MM.1S (cell line): ENCODE measurements around the gene ZNF217.
"Not testable (repeated sequence)": the region's sequence is repeated elsewhere in the genome, so short reads cannot be mapped to it uniquely, and the experiment has no call there.

ENCODE experiments used
- DNase-seq: peaks from one replicate; pipeline ENCODE4 v3.0.0-alpha.2; 2015
- H2AFZ ChIP-seq: fragments of 300-600 bp; sonication (generic); 2 replicates; pipeline ENCODE4 v1.6.0; 2016; ENCODE audit warnings: antibody characterized with exemption, low read length
- H3F3A ChIP-seq: fragments of 300-600 bp; sonication (generic); 2 replicates; pipeline ENCODE4 v1.6.1; 2016; ENCODE audit warnings: mild to moderate bottlenecking, antibody characterized with exemption, low read length, moderate library complexity, mixed read lengths; ENCODE audit not compliant: insufficient read depth
- H3K27ac ChIP-seq: fragments of 300-600 bp; sonication (generic); 2 replicates; pipeline ENCODE4 v1.5.1; 2016; ENCODE audit warnings: mild to moderate bottlenecking, low read length
- H3K27me3 ChIP-seq: fragments of 300-600 bp; sonication (generic); replicated peaks from 2 replicates; pipeline ENCODE4 v1.6.0; 2016; ENCODE audit warnings: low read length; ENCODE audit not compliant: insufficient read depth
- H3K36me3 ChIP-seq: fragments of 300-600 bp; sonication (generic); replicated peaks from 2 replicates; pipeline ENCODE4 v1.6.1; 2016; ENCODE audit warnings: mild to moderate bottlenecking, low read length, mixed read lengths; ENCODE audit not compliant: insufficient read depth
- H3K4me1 ChIP-seq: fragments of 300-600 bp; sonication (generic); 2 replicates; pipeline ENCODE4 v1.6.1; 2016; ENCODE audit warnings: low read length, mixed read lengths
- H3K4me2 ChIP-seq: fragments of 300-600 bp; sonication (generic); 2 replicates; pipeline ENCODE4 v1.6.0; 2016; ENCODE audit warnings: low read depth, low read length
- H3K4me3 ChIP-seq: fragments of 300-600 bp; sonication (generic); 2 replicates; pipeline ENCODE4 v1.5.1; 2016; ENCODE audit warnings: low read length, mixed read lengths
- H3K79me2 ChIP-seq: fragments of 300-600 bp; sonication (generic); 2 replicates; pipeline ENCODE4 v1.6.1; 2016; ENCODE audit warnings: mixed run types, low read length, mixed read lengths
- H3K9ac ChIP-seq: fragments of 300-600 bp; sonication (generic); 2 replicates; pipeline ENCODE4 v1.6.1; 2016; ENCODE audit warnings: low read length, mixed read lengths
- H3K9me2 ChIP-seq: fragments of 300-600 bp; sonication (generic); replicated peaks from 2 replicates; pipeline ENCODE4 v1.6.1; 2016; ENCODE audit warnings: mild to moderate bottlenecking, low read length, mixed read lengths; ENCODE audit not compliant: insufficient read depth
- H3K9me3 ChIP-seq: fragments of 300-600 bp; sonication (generic); replicated peaks from 2 replicates; pipeline ENCODE4 v1.6.1; 2016; ENCODE audit warnings: mild to moderate bottlenecking, low read length, mixed read lengths; ENCODE audit not compliant: insufficient read depth
- H4K20me1 ChIP-seq: fragments of 300-600 bp; sonication (generic); 2 replicates; pipeline ENCODE4 v1.6.1; 2016; ENCODE audit warnings: mild to moderate bottlenecking, low read length, moderate library complexity, mixed read lengths; ENCODE audit not compliant: insufficient read depth
- CTCF ChIP-seq: fragments of 300-600 bp; sonication (generic); IDR thresholded peaks from 2 replicates; pipeline ENCODE4 v1.5.1; 2016; ENCODE audit warnings: antibody characterized with exemption, low read length, mixed read lengths
- EZH2 ChIP-seq: fragments of 300-600 bp; sonication (generic); optimal IDR thresholded peaks from 2 replicates; pipeline ENCODE3; 2017; ENCODE audit warnings: low read depth, mild to moderate bottlenecking, antibody characterized with exemption, low read length, mixed read lengths
- EZH2phosphoT487 ChIP-seq: fragments of 300-600 bp; sonication (generic); IDR thresholded peaks from 2 replicates; pipeline ENCODE4 v1.6.1; 2018; ENCODE audit warnings: antibody characterized with exemption, low read length

ZNF217 gene

GRCh38 chr20:53606364-53606985 lies 12.8 kb upstream of the ZNF217 start:
- Histone ChIP-seq H3K4me2 (no peak overlapping the region), H3K9me3 (no peaks in the 10 kb centered on the region), H4K20me1 (no peaks in the 10 kb centered on the region), H3F3A (peaks cover 22% of the 10 kb centered on the region), H3K4me1 (peaks cover 13% of the 10 kb centered on the region; the same call in 1 of the 2 replicates), H3K27ac (no peak overlapping the region), H3K79me2 (peaks cover 22% of the 10 kb centered on the region), H3K9me2 (no peaks in the 10 kb centered on the region), H3K4me3 (no peak overlapping the region), H3K27me3 (no peaks in the 10 kb centered on the region), H3K9ac (no peak overlapping the region), H2AFZ (no peak overlapping the region), H3K36me3 (no peaks in the 10 kb centered on the region)
- DNase-seq = no peak
- no peak for TF ChIP-seq EZH2
- TF ChIP-seq CTCF = no peak
- no peak for TF ChIP-seq EZH2phosphoT487

- not testable (repeated sequence) for H3K4me3 ChIP-seq, H3K9ac ChIP-seq, DNase-seq, H3K36me3 ChIP-seq, H4K20me1 ChIP-seq, H3K9me2 ChIP-seq, H3K27me3 ChIP-seq, H3K4me2 ChIP-seq, H3K27ac ChIP-seq, H3K9me3 ChIP-seq, H2AFZ ChIP-seq
- Histone ChIP-seq H3K4me1 (peaks cover 13% of the 10 kb centered on the region; the same call in 1 of the 2 replicates), H3K79me2 (peaks cover 25% of the 10 kb centered on the region), H3F3A (peaks cover 14% of the 10 kb centered on the region)
Measured at GRCh38 chr20:53605401-53605800, 11.8 kb upstream of the ZNF217 start.

GRCh38 chr20:53604846-53605245 lies 11.2 kb upstream of the ZNF217 start:
- not testable (repeated sequence) for H3K27ac ChIP-seq, H3K4me3 ChIP-seq, DNase-seq, H3K36me3 ChIP-seq, H3K4me2 ChIP-seq, H3F3A ChIP-seq, H4K20me1 ChIP-seq, H3K9me3 ChIP-seq, H3K9me2 ChIP-seq, H2AFZ ChIP-seq, H3K4me1 ChIP-seq, H3K9ac ChIP-seq, H3K27me3 ChIP-seq
- H3K79me2 ChIP-seq = peaks cover 25% of the 10 kb centered on the region

- Histone ChIP-seq H3K9me3 (no peaks in the 10 kb centered on the region), H3K4me1 (peaks cover 15% of the 10 kb centered on the region), H3K9ac (no peak overlapping the region), H3K4me2 (no peak overlapping the region), H3K4me3 (no peak overlapping the region), H3K36me3 (no peaks in the 10 kb centered on the region), H4K20me1 (no peaks in the 10 kb centered on the region), H3K27me3 (no peaks in the 10 kb centered on the region), H3K79me2 (peaks cover 18% of the 10 kb centered on the region), H2AFZ (no peak overlapping the region), H3K9me2 (no peaks in the 10 kb centered on the region), H3K27ac (no peak overlapping the region), H3F3A (peaks cover 7% of the 10 kb centered on the region; the same call in 1 of the 2 replicates)
- TF ChIP-seq EZH2phosphoT487 (no peak), CTCF (no peak), EZH2 (no peak)
- no peak for DNase-seq
Measured at GRCh38 chr20:53602661-53603060, 9.0 kb upstream of the ZNF217 start.
